Keratinocyte (primary cell): ENCODE results near the gene AQR. TPM values are rescaled to one million over a fixed set of nuclear protein-coding genes. Genes with fewer than 3 reads are reported as not detected.

Experiments used
- DNase-seq: peaks from one replicate; pipeline ENCODE4 v3.0.0-alpha.2; 2011; ENCODE audit warnings: low read depth, missing footprints, low spot score
- FAIRE-seq: peaks from 2 replicates; lab custom pipeline; 2011; peaks lifted over from hg19 to GRCh38; lab: Jason Lieb, UNC
- H2AFZ ChIP-seq: 2 replicates; pipeline ENCODE4 v1.6.0; 2012; ENCODE audit warnings: low read length, control low read depth, inconsistent platforms; ENCODE audit not compliant: control insufficient read depth
- H3K27ac ChIP-seq: 2 replicates; pipeline ENCODE4 v1.5.1; 2011; ENCODE audit warnings: low read length; ENCODE audit not compliant: control insufficient read depth, insufficient read depth
- H3K27me3 ChIP-seq: 3 replicates; pipeline ENCODE4 v1.6.0; 2011; ENCODE audit warnings: low read length; ENCODE audit not compliant: control insufficient read depth, insufficient read depth; ENCODE audit errors: extremely low read depth
- H3K36me3 ChIP-seq, 2 experiments: 2 replicates in 1 of 2; 3 replicates in 1 of 2; pipeline ENCODE4 v1.5.1; 2011; ENCODE audit warnings: low read length in 2 of 2, mild to moderate bottlenecking in 1 of 2; ENCODE audit not compliant: control insufficient read depth in 2 of 2, insufficient read depth in 2 of 2; ENCODE audit errors: extremely low read depth in 1 of 2
- H3K4me1 ChIP-seq: 3 replicates; pipeline ENCODE4 v1.5.1; 2011; ENCODE audit warnings: low read length; ENCODE audit not compliant: control insufficient read depth, insufficient read depth; ENCODE audit errors: extremely low read depth
- H3K4me2 ChIP-seq: 3 replicates; pipeline ENCODE4 v1.6.0; 2011; ENCODE audit warnings: low read depth, low read length; ENCODE audit not compliant: control insufficient read depth, insufficient read depth; ENCODE audit errors: extremely low read depth
- H3K4me3 ChIP-seq, 3 experiments: fragments of 200-600 bp in 1 of 3; sonication (generic) in 1 of 3; 2 replicates in 2 of 3; 3 replicates in 1 of 3; pipeline ENCODE4 v1.5.1; 2011 to 2016; ENCODE audit warnings: low read length in 3 of 3, mild to moderate bottlenecking in 3 of 3, control low read depth in 2 of 3, inconsistent platforms in 1 of 3, low read depth in 1 of 3, mixed read lengths in 1 of 3, mixed run types in 1 of 3, moderate library complexity in 1 of 3; ENCODE audit not compliant: control insufficient read depth in 2 of 3, insufficient read depth in 2 of 3; ENCODE audit errors: extremely low read depth in 1 of 3
- H3K79me2 ChIP-seq: 2 replicates; pipeline ENCODE4 v1.6.0; 2012; ENCODE audit warnings: low read length; ENCODE audit not compliant: control insufficient read depth, insufficient read depth
- H3K9ac ChIP-seq: 3 replicates; pipeline ENCODE4 v1.6.0; 2011; ENCODE audit warnings: low read length; ENCODE audit not compliant: control insufficient read depth, insufficient read depth; ENCODE audit errors: extremely low read depth
- H3K9me1 ChIP-seq: 3 replicates; pipeline ENCODE4 v1.6.0; 2011; ENCODE audit warnings: low read length; ENCODE audit not compliant: control insufficient read depth, insufficient read depth; ENCODE audit errors: extremely low read depth
- H3K9me3 ChIP-seq: 2 replicates; pipeline ENCODE4 v1.5.1; 2012; ENCODE audit warnings: low read depth, low read length; ENCODE audit not compliant: control insufficient read depth
- H4K20me1 ChIP-seq: 3 replicates; pipeline ENCODE4 v1.6.0; 2011; ENCODE audit warnings: low read length; ENCODE audit not compliant: control insufficient read depth, insufficient read depth; ENCODE audit errors: extremely low read depth
- EZH2 ChIP-seq: IDR thresholded peaks from one replicate; pipeline ENCODE4 v1.6.1; 2012; ENCODE audit warnings: inconsistent platforms, mild to moderate bottlenecking, low read length, moderate library complexity
- dilution Hi-C: fragments of 300-500 bp; cut with MboI; formaldehyde crosslinking; loops from one replicate; pipeline ENCODE4 v1.7.0; 2020; ENCODE audit warnings: low sequenced_read_pairs; ENCODE audit not compliant: extremely low pct_ligation_motif_present
- polyA plus RNA-seq, 5 experiments: library from polyadenylated mRNA; depleted of rRNA in 3 of 5; stranded (reverse) in 3 of 5; stranded (forward) in 1 of 5; unstranded in 1 of 5; fragments of >200 nt; gene quantifications; 1 replicate in 1 of 5; 2 replicates in 3 of 5; 3 replicates in 1 of 5; pipeline versions ENCODE4 v1.2.1 to v1.2.3, GENCODE V29; 2011 to 2012; ENCODE audit warnings: missing spikeins in 2 of 5, low read depth in 1 of 5, low replicate concordance in 1 of 5
- TF ChIP-seq, protein P1 (sequence below), 3 experiments: IDR thresholded peaks in 1 of 3; conservative IDR thresholded peaks in 1 of 3; optimal IDR thresholded peaks in 1 of 3; 2 replicates in 2 of 3; 3 replicates in 1 of 3; pipeline versions ENCODE3 to v1.5.1; 2011; ENCODE audit warnings: low read length in 3 of 3, mild to moderate bottlenecking in 3 of 3, moderate library complexity in 2 of 3, control low read depth in 1 of 3, inconsistent platforms in 1 of 3; ENCODE audit not compliant: insufficient read depth in 2 of 3; ENCODE audit errors: extremely low read depth in 1 of 3

AQR gene
- polyA plus RNA-seq, 1 donor (not counting 4 experiments of a cell fraction or from before 2014, with no cell fraction given), result 28.2 TPM

- no peak overlapping the region for H3K9ac ChIP-seq
- no peaks in the 10 kb centered on the region for H3K9me1 ChIP-seq
- H3K9me3 ChIP-seq, result no peaks in the 10 kb centered on the region
- no peak overlapping the region for H2AFZ ChIP-seq
- no peaks in the 10 kb centered on the region for H3K79me2 ChIP-seq
- DNase-seq (no peak), FAIRE-seq (peak; percentile 69)
- H3K36me3 ChIP-seq, result no peaks in the 10 kb centered on the region
- no peak overlapping the region for H3K27ac ChIP-seq
- dilution Hi-C loops, result no loop called here
- no peak overlapping the region for H3K4me3 ChIP-seq
- H3K27me3 ChIP-seq, result no peaks in the 10 kb centered on the region
- H3K4me1 ChIP-seq, result peaks cover 20% of the 10 kb centered on the region
- no peak overlapping the region for H3K4me2 ChIP-seq
- no peak for TF ChIP-seq EZH2
- TF ChIP-seq, protein P1, sequence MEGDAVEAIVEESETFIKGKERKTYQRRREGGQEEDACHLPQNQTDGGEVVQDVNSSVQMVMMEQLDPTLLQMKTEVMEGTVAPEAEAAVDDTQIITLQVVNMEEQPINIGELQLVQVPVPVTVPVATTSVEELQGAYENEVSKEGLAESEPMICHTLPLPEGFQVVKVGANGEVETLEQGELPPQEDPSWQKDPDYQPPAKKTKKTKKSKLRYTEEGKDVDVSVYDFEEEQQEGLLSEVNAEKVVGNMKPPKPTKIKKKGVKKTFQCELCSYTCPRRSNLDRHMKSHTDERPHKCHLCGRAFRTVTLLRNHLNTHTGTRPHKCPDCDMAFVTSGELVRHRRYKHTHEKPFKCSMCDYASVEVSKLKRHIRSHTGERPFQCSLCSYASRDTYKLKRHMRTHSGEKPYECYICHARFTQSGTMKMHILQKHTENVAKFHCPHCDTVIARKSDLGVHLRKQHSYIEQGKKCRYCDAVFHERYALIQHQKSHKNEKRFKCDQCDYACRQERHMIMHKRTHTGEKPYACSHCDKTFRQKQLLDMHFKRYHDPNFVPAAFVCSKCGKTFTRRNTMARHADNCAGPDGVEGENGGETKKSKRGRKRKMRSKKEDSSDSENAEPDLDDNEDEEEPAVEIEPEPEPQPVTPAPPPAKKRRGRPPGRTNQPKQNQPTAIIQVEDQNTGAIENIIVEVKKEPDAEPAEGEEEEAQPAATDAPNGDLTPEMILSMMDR (optimal IDR thresholded peaks at IDR 0.05 in 1 of 3, IDR thresholded peaks at IDR 0.05 in 1 of 3, conservative IDR thresholded peaks at IDR 0.05 in 1 of 3; ENCODE audit: extremely low read depth in 1 of 3, insufficient read depth in 2 of 3, low read length in 3 of 3), result no peak
- no peaks in the 10 kb centered on the region for H4K20me1 ChIP-seq
Measured at GRCh38 chr15:34993412-34993811, 23.9 kb upstream of the AQR start.

GRCh38 chr15:34988027-34988902 is 18.7 kb upstream of the AQR start, which contains the start of gene ZNF770:
Gene ZNF770 (minus strand): TSS chr15:34988287. CDS start chr15:34983434, 4,853 bp downstream.
- peak within 1 kb of the TSS; percentile 99 for H3K9ac ChIP-seq
- no peaks in the 10 kb centered on the region for H3K9me3 ChIP-seq
- H3K4me1 ChIP-seq, result peaks cover 20% of the 10 kb centered on the region
- peak within 1 kb of the TSS; percentile 94 to 99 (median 96) for H3K4me3 ChIP-seq
- H3K27me3 ChIP-seq, result no peaks in the 10 kb centered on the region
- peak within 1 kb of the TSS; percentile 83 for H3K4me2 ChIP-seq
- dilution Hi-C loops, result no loop called here
- H3K9me1 ChIP-seq, result no peaks in the 10 kb centered on the region
- no peak for TF ChIP-seq EZH2
- TF ChIP-seq, protein P1 (optimal IDR thresholded peaks at IDR 0.05 in 1 of 3, IDR thresholded peaks at IDR 0.05 in 1 of 3, conservative IDR thresholded peaks at IDR 0.05 in 1 of 3; ENCODE audit: extremely low read depth in 1 of 3, insufficient read depth in 2 of 3, low read length in 3 of 3), result no peak
- H3K79me2 ChIP-seq, result peaks cover 44% of the 10 kb centered on the region
- peak within 1 kb of the TSS; percentile 100 for H2AFZ ChIP-seq
- no peaks in the 10 kb centered on the region for H4K20me1 ChIP-seq
- FAIRE-seq (no peak), DNase-seq (no peak)
- H3K27ac ChIP-seq, result peak within 1 kb of the TSS; percentile 99
- peaks cover 4 to 8% of the 10 kb centered on the region in 2 experiments for H3K36me3 ChIP-seq
